HEK293T (cell line): ENCODE measurements around the gene APLNR.

Source experiments
- CTCF ChIA-PET: fragments of 350-600 bp; formaldehyde crosslinking; extraction: SDS; loops from one replicate; lab custom pipeline; 2021; ENCODE audit warnings: antibody characterized with exemption, inconsistent platforms; lab: Yijun Ruan, JAX
- POLR2A ChIA-PET: fragments of 350-600 bp; formaldehyde crosslinking; extraction: SDS; loops from one replicate; lab custom pipeline; 2020; ENCODE audit warnings: antibody characterized with exemption, inconsistent platforms; lab: Yijun Ruan, JAX
- DNase-seq: peaks from one replicate; pipeline ENCODE4 v3.0.0; 2012; ENCODE audit warnings: mixed read lengths; ENCODE audit errors: extremely low spot score
- ARNT ChIP-seq: fragments of 450-650 bp; IDR thresholded peaks from 2 replicates; pipeline ENCODE4 v1.6.1; 2017; ENCODE audit warnings: mild to moderate bottlenecking
- BHLHE40 ChIP-seq: fragments of 450-650 bp; IDR thresholded peaks from 2 replicates; pipeline ENCODE4 v1.6.1; 2016; ENCODE audit warnings: mild to moderate bottlenecking, moderate library complexity, borderline replicate concordance
- CTBP1 ChIP-seq: fragments of 450-650 bp; IDR thresholded peaks from 2 replicates; pipeline ENCODE4 v1.6.1; 2016; ENCODE audit warnings: borderline replicate concordance
- ELF4 ChIP-seq: fragments of 450-650 bp; IDR thresholded peaks from 2 replicates; pipeline ENCODE4 v1.6.1; 2017; ENCODE audit warnings: antibody characterized with exemption
- FOXA1 ChIP-seq: fragments of 450-650 bp; IDR thresholded peaks from 2 replicates; pipeline ENCODE4 v1.6.1; 2016; ENCODE audit warnings: mild to moderate bottlenecking
- FOXK2 ChIP-seq: fragments of 450-650 bp; IDR thresholded peaks from 2 replicates; pipeline ENCODE4 v1.6.1; 2016; ENCODE audit warnings: mild to moderate bottlenecking
- FOXM1 ChIP-seq: fragments of 450-650 bp; IDR thresholded peaks from 2 replicates; pipeline ENCODE4 v1.6.1; 2017; ENCODE audit warnings: mild to moderate bottlenecking, borderline replicate concordance
- HDGF ChIP-seq: fragments of 450-650 bp; IDR thresholded peaks from 2 replicates; pipeline ENCODE4 v1.6.1; 2017; ENCODE audit warnings: antibody characterized with exemption, borderline replicate concordance
- L3MBTL2 ChIP-seq: fragments of 450-650 bp; conservative IDR thresholded peaks from 2 replicates; pipeline ENCODE4 v1.6.1; 2016; ENCODE audit warnings: mild to moderate bottlenecking
- LEF1 ChIP-seq: fragments of 450-650 bp; IDR thresholded peaks from 2 replicates; pipeline ENCODE4 v1.6.1; 2017; ENCODE audit warnings: mild to moderate bottlenecking, borderline replicate concordance
- NFRKB ChIP-seq: fragments of 450-650 bp; IDR thresholded peaks from 2 replicates; pipeline ENCODE4 v1.6.1; 2016; ENCODE audit warnings: mild to moderate bottlenecking, moderate library complexity
- SP1 ChIP-seq: fragments of 450-650 bp; IDR thresholded peaks from 2 replicates; pipeline ENCODE4 v1.6.1; 2017
- SUZ12 ChIP-seq: fragments of 450-650 bp; IDR thresholded peaks from 2 replicates; pipeline ENCODE4 v1.6.1; 2016; ENCODE audit warnings: mild to moderate bottlenecking
- TARDBP ChIP-seq: fragments of 450-650 bp; IDR thresholded peaks from 2 replicates; pipeline ENCODE4 v1.6.1; 2016
- ZNF384 ChIP-seq: fragments of 450-650 bp; IDR thresholded peaks from 2 replicates; pipeline ENCODE4 v1.6.1; 2016
- TF ChIP-seq, protein P1 (sequence below): fragments of 450-650 bp; IDR thresholded peaks from 2 replicates; pipeline ENCODE4 v1.6.1; 2016

Gene APLNR

GRCh38 chr11:57266157-57266556, 29.1 kb upstream of the APLNR start:
- POLR2A ChIA-PET: no interaction called here
- CTCF ChIA-PET: no interaction called here
- TF ChIP-seq CTBP1 (no peak), FOXK2 (no peak), FOXA1 (no peak), TARDBP (no peak), NFRKB (no peak), HDGF (no peak), SP1 (no peak), FOXM1 (no peak), L3MBTL2 (no peak), ZNF384 (no peak), BHLHE40 (no peak), SUZ12 (no peak), LEF1 (no peak), ARNT (no peak)
- TF ChIP-seq, protein P1, sequence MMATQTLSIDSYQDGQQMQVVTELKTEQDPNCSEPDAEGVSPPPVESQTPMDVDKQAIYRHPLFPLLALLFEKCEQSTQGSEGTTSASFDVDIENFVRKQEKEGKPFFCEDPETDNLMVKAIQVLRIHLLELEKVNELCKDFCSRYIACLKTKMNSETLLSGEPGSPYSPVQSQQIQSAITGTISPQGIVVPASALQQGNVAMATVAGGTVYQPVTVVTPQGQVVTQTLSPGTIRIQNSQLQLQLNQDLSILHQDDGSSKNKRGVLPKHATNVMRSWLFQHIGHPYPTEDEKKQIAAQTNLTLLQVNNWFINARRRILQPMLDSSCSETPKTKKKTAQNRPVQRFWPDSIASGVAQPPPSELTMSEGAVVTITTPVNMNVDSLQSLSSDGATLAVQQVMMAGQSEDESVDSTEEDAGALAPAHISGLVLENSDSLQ: no peak
- DNase-seq: no peak

DNA sequence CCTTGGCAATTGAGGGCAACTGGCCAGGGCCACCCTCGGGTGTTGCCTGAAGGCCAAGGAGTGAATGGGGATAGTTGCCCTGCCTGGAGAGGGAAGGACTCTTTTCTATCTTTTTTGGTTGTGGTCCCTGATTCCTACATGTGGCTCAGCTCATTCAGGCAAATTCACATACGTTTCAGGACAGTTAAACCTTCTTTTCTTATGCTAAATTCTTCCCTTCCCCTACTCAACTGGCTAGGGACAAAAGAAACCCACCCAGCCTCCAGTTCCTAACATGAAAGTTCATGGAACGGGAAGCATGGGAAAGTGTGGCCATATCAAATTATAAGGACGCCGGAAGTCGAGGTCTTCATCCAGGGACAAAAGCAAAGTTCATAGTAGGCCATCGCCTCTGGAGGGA, 26.3 kb upstream of the APLNR start:
- TF ChIP-seq NFRKB (no peak), FOXM1 (no peak), ELF4 (no peak), TARDBP (no peak), SP1 (no peak), FOXK2 (no peak), ARNT (no peak)
- DNase-seq: no peak
- CTCF ChIA-PET: no interaction called here
- POLR2A ChIA-PET: no interaction called here

DNA sequence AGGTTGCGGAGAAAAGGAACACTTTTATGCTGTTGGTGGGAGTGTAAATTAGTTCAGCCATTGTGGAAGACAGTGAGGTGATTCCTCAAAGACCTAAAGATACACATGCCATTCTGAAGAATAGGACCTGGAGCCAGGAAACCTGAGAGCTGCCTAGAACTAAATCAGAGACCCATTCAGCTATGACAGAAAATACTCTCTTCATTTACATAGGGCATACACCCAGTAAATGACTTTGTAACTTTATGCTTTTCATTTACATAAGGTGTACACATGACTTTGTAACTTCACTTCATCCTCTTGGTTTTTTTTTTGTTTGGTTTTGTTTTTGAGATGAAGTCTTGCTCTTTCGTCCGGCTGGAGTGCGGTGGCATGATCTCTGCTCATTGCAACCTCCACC, 25.1 kb upstream of the APLNR start:
- no peak for TF ChIP-seq LEF1
- TF ChIP-seq FOXK2: no peak
- no peak for TF ChIP-seq L3MBTL2
- no peak for TF ChIP-seq CTBP1
- no peak for TF ChIP-seq ARNT
- no peak for TF ChIP-seq ZNF384
- TF ChIP-seq, protein P1: no peak
- TF ChIP-seq FOXM1: no peak
- no peak for TF ChIP-seq ELF4
- no peak for TF ChIP-seq SP1
- TF ChIP-seq FOXA1: no peak
- TF ChIP-seq BHLHE40: no peak
- no peak for TF ChIP-seq HDGF
- no peak for TF ChIP-seq SUZ12
- no peak for TF ChIP-seq NFRKB
- TF ChIP-seq TARDBP: no peak
- POLR2A ChIA-PET: no interaction called here
- CTCF ChIA-PET: interaction anchor here (1.5 kb wide), 1 partner anchor 13 kb away, joined by 4 read pairs; no protein-coding TSS in a partner anchor
- no peak for DNase-seq

DNA sequence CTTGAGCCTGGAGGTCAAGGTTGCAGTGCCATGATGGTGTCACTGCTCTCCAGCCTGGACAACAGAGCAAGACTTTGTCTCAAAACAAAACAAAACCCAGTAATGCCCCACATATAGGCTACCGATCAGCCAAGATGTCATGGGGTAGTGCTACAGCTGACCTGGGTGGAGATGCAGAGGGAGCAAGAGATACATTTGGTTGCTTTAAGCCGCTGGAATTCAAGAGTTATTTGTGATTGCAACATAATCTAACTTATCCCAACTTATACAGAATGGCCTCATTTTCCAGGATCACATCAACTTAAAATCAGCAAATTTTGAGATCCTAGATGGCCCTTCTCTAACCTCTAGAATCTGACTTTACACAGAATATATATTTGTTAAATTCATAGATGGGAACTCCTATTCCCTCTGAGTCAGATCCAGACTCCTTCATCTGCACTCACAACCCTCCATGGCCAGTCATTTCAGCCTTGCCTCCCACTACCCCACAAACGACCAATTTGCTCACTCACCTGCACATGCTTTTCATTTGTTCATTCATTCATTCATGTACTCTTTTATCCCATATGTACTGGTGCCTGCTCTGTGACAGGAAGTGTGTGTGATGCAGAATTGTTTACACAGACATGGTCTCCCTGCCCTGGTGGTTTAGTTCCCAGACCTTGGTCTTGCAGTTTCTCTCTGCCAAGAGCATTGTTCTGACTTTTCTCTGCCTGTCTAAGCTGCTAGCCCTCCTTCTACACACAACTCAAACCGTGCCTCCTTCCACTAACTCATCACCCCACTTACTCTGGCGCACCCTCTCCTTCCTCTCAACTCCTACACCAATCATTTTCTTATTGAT, 24.1 kb upstream of the APLNR start:
- CTCF ChIA-PET: interaction anchor here (1.5 to 1.6 kb wide), 2 partner anchors 12 to 420 kb away, joined by 4 to 5 read pairs; no protein-coding TSS in a partner anchor
- no peak for TF ChIP-seq NFRKB
- TF ChIP-seq FOXK2: no peak
- TF ChIP-seq HDGF: no peak
- no peak for TF ChIP-seq LEF1
- TF ChIP-seq L3MBTL2: no peak
- no peak for TF ChIP-seq SP1
- TF ChIP-seq, protein P1: no peak
- TF ChIP-seq FOXM1: no peak
- no peak for TF ChIP-seq ELF4
- no peak for TF ChIP-seq FOXA1
- no peak for TF ChIP-seq CTBP1
- no peak for TF ChIP-seq BHLHE40
- no peak for TF ChIP-seq ZNF384
- TF ChIP-seq SUZ12: no peak
- no peak for TF ChIP-seq TARDBP
- TF ChIP-seq ARNT: no peak
- DNase-seq: no peak
- POLR2A ChIA-PET: no interaction called here

GRCh38 chr11:57256119-57256518, 19.1 kb upstream of the APLNR start:
- CTCF ChIA-PET: no interaction called here
- TF ChIP-seq L3MBTL2: no peak
- TF ChIP-seq ZNF384: no peak
- no peak for TF ChIP-seq ARNT
- no peak for TF ChIP-seq FOXA1
- TF ChIP-seq, protein P1: no peak
- TF ChIP-seq ELF4: no peak
- TF ChIP-seq TARDBP: no peak
- no peak for TF ChIP-seq FOXM1
- no peak for TF ChIP-seq NFRKB
- TF ChIP-seq SUZ12: no peak
- no peak for TF ChIP-seq CTBP1
- no peak for TF ChIP-seq FOXK2
- POLR2A ChIA-PET: no interaction called here
- no peak for DNase-seq
